ENCODE measurements around the gene CSTPP1. TPM values are rescaled to one million over a fixed set of nuclear protein-coding genes. Genes with fewer than 3 reads are reported as not detected.

The CSTPP1 gene
- total RNA-seq, 4 donors from 2014 or later = 5.3 to 14.8 (median 13.4) TPM

DNA sequence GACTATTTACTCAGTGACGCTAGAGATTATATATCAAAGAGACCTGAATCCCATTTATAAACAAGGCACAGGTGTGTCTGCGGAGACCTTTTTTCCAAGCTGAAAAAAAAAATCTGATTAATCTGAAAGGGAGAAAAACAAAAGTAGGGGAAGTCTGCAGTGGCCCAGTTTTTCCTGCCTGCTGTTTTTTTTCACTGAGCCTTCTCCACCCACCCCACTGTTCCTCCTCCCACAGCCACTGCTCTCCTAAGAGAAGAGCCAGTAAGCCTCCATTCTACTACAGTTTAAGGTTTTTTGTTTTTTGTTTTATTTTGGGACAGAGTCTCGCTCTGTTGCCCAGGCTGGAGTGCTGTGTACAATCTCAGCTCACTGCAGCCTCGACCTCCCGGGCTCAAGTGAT, 221.7 kb downstream of the CSTPP1 start:
- TF ChIP-seq, protein P1, sequence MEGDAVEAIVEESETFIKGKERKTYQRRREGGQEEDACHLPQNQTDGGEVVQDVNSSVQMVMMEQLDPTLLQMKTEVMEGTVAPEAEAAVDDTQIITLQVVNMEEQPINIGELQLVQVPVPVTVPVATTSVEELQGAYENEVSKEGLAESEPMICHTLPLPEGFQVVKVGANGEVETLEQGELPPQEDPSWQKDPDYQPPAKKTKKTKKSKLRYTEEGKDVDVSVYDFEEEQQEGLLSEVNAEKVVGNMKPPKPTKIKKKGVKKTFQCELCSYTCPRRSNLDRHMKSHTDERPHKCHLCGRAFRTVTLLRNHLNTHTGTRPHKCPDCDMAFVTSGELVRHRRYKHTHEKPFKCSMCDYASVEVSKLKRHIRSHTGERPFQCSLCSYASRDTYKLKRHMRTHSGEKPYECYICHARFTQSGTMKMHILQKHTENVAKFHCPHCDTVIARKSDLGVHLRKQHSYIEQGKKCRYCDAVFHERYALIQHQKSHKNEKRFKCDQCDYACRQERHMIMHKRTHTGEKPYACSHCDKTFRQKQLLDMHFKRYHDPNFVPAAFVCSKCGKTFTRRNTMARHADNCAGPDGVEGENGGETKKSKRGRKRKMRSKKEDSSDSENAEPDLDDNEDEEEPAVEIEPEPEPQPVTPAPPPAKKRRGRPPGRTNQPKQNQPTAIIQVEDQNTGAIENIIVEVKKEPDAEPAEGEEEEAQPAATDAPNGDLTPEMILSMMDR (IDR thresholded peaks at IDR 0.05; ENCODE audit: low read depth) = no peak

DNA sequence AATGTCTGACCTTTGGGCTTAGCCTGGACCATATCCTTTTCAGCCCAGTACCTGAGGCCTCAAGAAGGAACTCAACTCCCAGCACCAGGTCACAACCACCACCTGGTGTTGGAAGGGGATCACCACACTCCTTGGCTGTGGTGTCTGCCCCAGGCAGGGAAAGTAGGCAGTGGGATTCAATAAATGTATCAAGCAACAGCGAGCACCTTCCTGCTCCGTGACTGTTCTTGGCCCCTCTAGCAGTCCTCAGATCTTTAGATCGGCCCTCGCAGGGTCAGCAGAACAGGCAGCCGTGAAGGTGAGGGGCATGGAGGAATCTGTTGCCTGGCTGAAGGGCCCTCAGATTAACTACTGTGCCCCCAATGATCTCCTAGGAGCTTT, 224.2 kb downstream of the CSTPP1 start:
- TF ChIP-seq, protein P1 (IDR thresholded peaks at IDR 0.05; ENCODE audit: low read depth) = no peak

DNA sequence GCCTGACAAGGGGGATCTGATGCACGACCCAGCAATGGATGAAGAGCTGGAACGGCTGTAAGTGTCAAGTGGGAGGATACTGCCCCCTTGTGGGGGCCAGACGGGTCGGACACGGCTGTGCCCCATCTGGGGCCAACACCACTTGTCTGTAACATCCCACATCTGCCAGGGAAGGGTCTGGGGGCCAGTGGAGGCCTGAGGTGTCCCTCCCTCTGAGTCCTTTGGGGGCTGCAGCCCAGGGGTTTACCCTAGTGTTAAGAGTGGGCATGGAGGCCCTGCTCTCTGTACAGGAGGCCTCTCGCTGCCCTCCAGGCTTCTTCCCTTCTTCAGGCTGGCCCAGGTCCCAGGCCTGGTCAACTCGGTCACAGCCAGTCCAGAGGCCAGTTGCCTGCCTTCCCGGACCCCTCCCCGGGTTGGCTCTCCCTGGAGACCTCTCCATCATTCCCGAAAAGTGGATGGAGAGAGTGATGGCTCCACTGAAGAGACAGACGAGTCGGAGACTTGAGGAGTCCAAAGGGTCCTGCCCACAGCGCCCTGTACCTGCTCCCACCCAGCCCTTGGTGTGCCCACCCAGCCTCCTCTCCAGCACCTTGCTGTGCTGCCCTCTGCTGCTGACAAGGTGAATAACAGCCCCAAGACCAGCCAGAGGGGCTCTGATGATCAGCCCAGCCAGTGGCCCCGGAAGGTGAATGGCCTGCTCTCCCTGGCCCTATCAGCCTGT, 224.7 kb downstream of the CSTPP1 start:
- TF ChIP-seq, protein P1 (IDR thresholded peaks at IDR 0.05; ENCODE audit: low read depth) = no peak

DNA sequence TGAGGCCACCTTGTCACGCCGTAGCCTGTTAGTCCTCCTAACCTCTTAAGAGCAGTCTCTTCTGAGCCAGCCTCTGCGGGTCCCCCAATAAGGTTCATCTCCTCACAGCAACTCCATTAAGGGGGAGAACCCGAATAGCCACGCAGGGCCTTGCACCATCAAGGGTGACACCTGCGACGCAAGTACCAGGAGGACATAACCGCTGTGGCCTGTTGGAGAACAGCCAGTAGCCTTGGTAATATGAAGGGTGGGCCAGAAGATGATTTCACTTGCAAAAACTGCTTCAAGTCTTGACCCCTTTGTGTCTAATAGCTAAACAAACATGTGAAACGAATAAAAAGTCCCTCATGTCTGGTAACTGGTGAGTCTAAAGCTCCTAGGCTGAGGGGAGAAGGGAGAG, 225.3 kb downstream of the CSTPP1 start:
- TF ChIP-seq, protein P1 (IDR thresholded peaks at IDR 0.05; ENCODE audit: low read depth) = no peak

DNA sequence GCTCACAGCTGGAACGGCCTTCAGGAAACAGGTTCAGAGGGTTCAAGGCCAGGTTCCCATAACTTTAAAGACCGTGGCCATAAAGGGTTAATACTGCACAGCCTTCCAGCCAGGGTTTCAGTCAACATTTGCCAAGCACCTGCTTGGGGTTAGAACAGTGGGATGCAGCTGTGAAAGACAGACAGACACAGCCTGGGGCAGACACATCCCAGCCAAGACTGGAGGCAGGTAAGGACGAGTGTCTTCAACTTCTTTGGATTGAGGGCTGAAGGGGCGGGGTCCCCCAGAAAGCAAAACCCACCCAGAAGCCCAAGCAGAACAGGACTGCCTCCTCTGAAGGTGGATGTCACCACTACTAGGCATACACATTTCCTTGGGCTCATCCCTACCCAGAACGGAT, 225.9 kb downstream of the CSTPP1 start:
- TF ChIP-seq, protein P1 (IDR thresholded peaks at IDR 0.05; ENCODE audit: low read depth) = no peak

DNA sequence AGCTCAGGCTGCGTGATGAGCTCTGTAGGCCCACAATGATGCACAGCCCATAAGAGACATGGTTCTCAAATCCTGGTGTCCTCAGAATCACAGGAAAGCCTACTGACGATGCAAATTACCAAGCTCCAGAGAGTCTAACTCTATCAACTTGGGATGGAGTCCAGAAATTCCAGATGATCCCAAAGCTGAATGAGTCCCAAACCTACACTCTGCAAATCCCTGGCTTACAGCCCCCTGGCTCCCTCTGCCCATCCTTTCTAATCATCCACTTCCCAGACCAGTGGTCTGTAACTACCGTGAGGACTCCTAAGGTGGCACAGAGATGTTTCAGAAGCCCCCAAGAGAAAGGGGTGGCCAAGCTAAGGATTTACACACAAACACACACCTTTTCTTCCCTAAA, 226.6 kb downstream of the CSTPP1 start:
- TF ChIP-seq, protein P1 (IDR thresholded peaks at IDR 0.05; ENCODE audit: low read depth) = no peak

DNA sequence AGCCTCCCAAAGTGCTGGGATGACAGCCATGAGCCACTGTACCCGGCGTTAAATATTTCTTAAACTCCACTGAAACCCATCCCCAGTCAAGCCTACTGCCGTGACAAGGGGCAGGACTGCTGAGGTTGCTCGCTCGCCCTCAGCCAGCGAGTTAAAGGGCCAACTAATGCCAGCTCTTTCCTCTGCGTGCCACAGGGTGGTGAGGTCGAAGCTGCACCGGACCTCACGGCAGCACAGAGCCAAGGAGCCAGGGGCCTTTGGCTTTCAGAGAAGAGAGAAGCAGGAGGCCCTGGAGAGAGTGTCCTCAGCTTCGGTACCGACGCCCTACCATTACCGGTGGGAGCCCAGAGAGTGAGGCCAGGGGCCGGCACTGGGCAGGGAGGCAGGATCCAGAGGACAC, 227.3 kb downstream of the CSTPP1 start:
- TF ChIP-seq, protein P1 (IDR thresholded peaks at IDR 0.05; ENCODE audit: low read depth) = no peak
